HepG2 (cell line): ENCODE measurements around the gene CCDC201. TPM values are rescaled to one million over a fixed set of nuclear protein-coding genes. Genes with fewer than 3 reads are reported as not detected.

Experiments
- AKAP8 ChIP-seq: sonication (generic); formaldehyde crosslinking; IDR thresholded peaks from 2 replicates; pipeline ENCODE4 v1.5.1; 2020; ENCODE audit warnings: mild to moderate bottlenecking, missing genetic modification reagents
- BCL6 ChIP-seq: IDR thresholded peaks from 2 replicates; pipeline ENCODE4 v1.6.1; 2016; ENCODE audit warnings: missing genetic modification reagents, missing compliant biosample characterization
- CBFB ChIP-seq: sonication (generic); formaldehyde crosslinking; IDR thresholded peaks from 2 replicates; pipeline ENCODE4 v1.4.0; 2020; ENCODE audit warnings: missing genetic modification reagents
- CENPT ChIP-seq: sonication (generic); formaldehyde crosslinking; IDR thresholded peaks from 2 replicates; pipeline ENCODE4 v1.8.0; 2022; ENCODE audit warnings: low read depth, mild to moderate bottlenecking, moderate library complexity, missing genetic modification reagents
- GABPA ChIP-seq, 2 experiments: IDR thresholded peaks; 2 replicates each; pipeline ENCODE4 v1.6.1; 2011 to 2016; ENCODE audit warnings: low read depth in 2 of 2, low read length in 1 of 2, missing biosample characterization in 1 of 2, missing genetic modification characterization in 1 of 2
- HOXA3 ChIP-seq: sonication (generic); formaldehyde crosslinking; IDR thresholded peaks from 2 replicates; pipeline ENCODE4 v1.5.0; 2020; ENCODE audit warnings: missing genetic modification reagents
- HOXA5 ChIP-seq: sonication (generic); formaldehyde crosslinking; IDR thresholded peaks from 2 replicates; pipeline ENCODE4 v1.4.0; 2020; ENCODE audit warnings: missing genetic modification reagents
- HOXA7 ChIP-seq: sonication (generic); formaldehyde crosslinking; IDR thresholded peaks from 2 replicates; pipeline ENCODE4 v1.8.1; 2022; ENCODE audit warnings: mild to moderate bottlenecking, missing genetic modification reagents, moderate library complexity
- KDM2A ChIP-seq: sonication (generic); formaldehyde crosslinking; IDR thresholded peaks from 2 replicates; pipeline ENCODE4 v1.4.0; 2020; ENCODE audit warnings: low read depth, missing genetic modification reagents, borderline replicate concordance
- MTERF4 ChIP-seq: sonication (generic); formaldehyde crosslinking; IDR thresholded peaks from 2 replicates; pipeline ENCODE4 v1.8.0; 2023; ENCODE audit warnings: mild to moderate bottlenecking, missing genetic modification reagents
- ONECUT2 ChIP-seq: sonication (generic); formaldehyde crosslinking; IDR thresholded peaks from 2 replicates; pipeline ENCODE4 v1.4.0; 2020; ENCODE audit warnings: missing genetic modification reagents
- THAP8 ChIP-seq: sonication (generic); formaldehyde crosslinking; IDR thresholded peaks from 2 replicates; pipeline ENCODE4 v1.5.1; 2020; ENCODE audit warnings: missing genetic modification reagents, mild to moderate bottlenecking, borderline replicate concordance
- ZBTB39 ChIP-seq: sonication (generic); formaldehyde crosslinking; IDR thresholded peaks from 2 replicates; pipeline ENCODE4 v1.5.0; 2020; ENCODE audit warnings: missing genetic modification reagents
- ZNF142 ChIP-seq: sonication (generic); formaldehyde crosslinking; IDR thresholded peaks from 2 replicates; pipeline ENCODE4 v1.4.0; 2020; ENCODE audit warnings: missing genetic modification reagents
- ZNF143 ChIP-seq: sonication (generic); formaldehyde crosslinking; IDR thresholded peaks from 2 replicates; pipeline ENCODE4 v1.4.0; 2020; ENCODE audit warnings: missing genetic modification reagents
- ZNF44 ChIP-seq: sonication (generic); formaldehyde crosslinking; IDR thresholded peaks from 2 replicates; pipeline ENCODE4 v1.5.1; 2020; ENCODE audit warnings: mild to moderate bottlenecking, missing genetic modification reagents
- ZNF441 ChIP-seq: sonication (generic); formaldehyde crosslinking; IDR thresholded peaks from 2 replicates; pipeline ENCODE4 v1.7.0; 2021; ENCODE audit warnings: missing genetic modification reagents, borderline replicate concordance
- ZNF550 ChIP-seq: sonication (generic); formaldehyde crosslinking; IDR thresholded peaks from 2 replicates; pipeline ENCODE4 v1.4.0; 2020; ENCODE audit warnings: mild to moderate bottlenecking, missing genetic modification reagents, borderline replicate concordance
- polyA plus RNA-seq, 8 experiments: library from polyadenylated mRNA; depleted of rRNA in 3 of 8; stranded (reverse) in 7 of 8; unstranded in 1 of 8; fragments of >200 nt; fragmentation: Illumina TruSeq in 4 of 8; extraction: Trizol in 4 of 8; gene quantifications; 2 replicates each; pipeline versions ENCODE4 v1.2.1 to v1.2.3, GENCODE V29; 2011 to 2016; ENCODE audit warnings: low read depth in 4 of 8, missing spikeins in 1 of 8, mixed read lengths in 1 of 8; ENCODE audit not compliant: insufficient read depth in 1 of 8
- total RNA-seq, 5 experiments: library from RNA; depleted of rRNA; stranded (reverse); fragments of >200 nt; fragmentation: Illumina TruSeq; extraction: Trizol; gene quantifications; 2 replicates each; pipeline ENCODE4 v1.2.3, GENCODE V29; 2016; ENCODE audit warnings: low read depth in 1 of 5

CCDC201 gene
- total and polyA plus RNA-seq, 2 of the 13 experiments (the other 11 are each of a cell fraction or from before 2014, with no cell fraction given), result 0.92 TPM; not detected in 1

- TF ChIP-seq ZBTB39 (CRISPR knock-in tag) (no peak), HOXA3 (CRISPR knock-in tag) (peak; percentile 33; the same call in 1 of the 2 replicates), KDM2A (CRISPR knock-in tag) (peak; percentile 71), ZNF143 (CRISPR knock-in tag) (0 out of 2 replicates have a peak, but pooled peaks have one; percentile 30), HOXA5 (peak; percentile 90), ZNF142 (CRISPR knock-in tag) (no peak), GABPA (IDR thresholded peaks at IDR 0.05; ENCODE audit: low read depth, low read length) (no peak), GABPA (CRISPR knock-in tag; IDR thresholded peaks at IDR 0.05; ENCODE audit: low read depth) (no peak), MTERF4 (CRISPR knock-in tag) (peak; percentile 91; the same call in 1 of the 2 replicates), CENPT (CRISPR knock-in tag) (no peak), CBFB (no peak), THAP8 (0 out of 2 replicates have a peak, but pooled peaks have one; percentile 18), HOXA7 (CRISPR knock-in tag) (peak; percentile 97), ZNF550 (0 out of 2 replicates have a peak, but pooled peaks have one; percentile 74), AKAP8 (CRISPR knock-in tag) (peak; percentile 86; the same call in 1 of the 2 replicates), ZNF441 (CRISPR knock-in tag) (0 out of 2 replicates have a peak, but pooled peaks have one; percentile 34), ZNF44 (0 out of 2 replicates have a peak, but pooled peaks have one; percentile 21), ONECUT2 (CRISPR knock-in tag) (no peak), BCL6 (CRISPR knock-in tag) (peak; percentile 52)
Measured at GRCh38 chr7:45892407-45893035, 19.6 kb upstream of the CCDC201 start (continued).
